Panc1 (cell line): Measurements from ENCODE around the gene PHKA2.

Experiments used
- CTCF ChIP-seq: fragments of 450-650 bp; IDR thresholded peaks from 2 replicates; pipeline ENCODE4 v1.5.1; 2017; ENCODE audit warnings: mild to moderate bottlenecking
- POLR2AphosphoS5 ChIP-seq: IDR thresholded peaks from 2 replicates; pipeline ENCODE4 v1.6.1; 2012; ENCODE audit warnings: mild to moderate bottlenecking, low read depth, low read length, moderate library complexity
- REST ChIP-seq, 2 experiments: IDR thresholded peaks; 2 replicates each; pipeline ENCODE4 v1.6.1; 2011 to 2012; ENCODE audit warnings: low read depth in 2 of 2, control low read depth in 1 of 2, low read length in 1 of 2, mild to moderate bottlenecking in 1 of 2, moderate library complexity in 1 of 2; ENCODE audit not compliant: insufficient read depth in 1 of 2

GRCh38 chrX:18966624-18967023 is 17.3 kb downstream of the PHKA2 start:
- TF ChIP-seq CTCF = no peak
- TF ChIP-seq POLR2AphosphoS5 = no peak
- TF ChIP-seq REST (IDR thresholded peaks at IDR 0.05; ENCODE audit: insufficient read depth in 1 of 2, low read depth in 2 of 2, low read length in 1 of 2) = no peak
